Hippocampal formation (tissue), 2 donors: ENCODE data around the gene TNIK.
A peak's percentile ranks its signal among the peaks of the same experiment; 100 is the strongest.
"Not testable (repeated sequence)": the region's sequence is repeated elsewhere in the genome, so short reads cannot be mapped to it uniquely, and the experiment has no call there.

Source experiments
- DNase-seq, 2 donors: peaks; one replicate each; lab custom pipeline; 2025; lab: John Stamatoyannopoulos, UW

The TNIK gene

DNA sequence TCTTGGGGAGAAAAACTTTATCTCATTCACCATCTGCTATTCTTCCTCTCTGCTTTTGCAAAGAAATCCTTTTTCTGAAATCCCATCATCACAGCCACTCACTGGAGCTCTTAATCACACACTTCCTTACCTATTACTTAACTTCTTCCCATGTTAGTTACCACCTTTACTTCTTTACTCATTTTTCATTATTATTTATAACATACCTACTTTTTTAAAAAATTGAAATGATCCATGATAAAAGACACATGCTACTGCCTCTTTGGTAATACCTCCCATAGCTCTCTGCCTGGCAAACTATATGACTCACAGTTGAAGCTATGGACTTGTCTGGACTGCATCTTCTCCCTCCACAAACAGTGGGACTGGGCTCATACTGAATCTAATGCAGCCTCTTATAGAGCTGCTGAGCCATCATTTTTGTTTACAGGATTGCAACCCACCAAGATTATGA is 150.3 kb downstream of the TNIK start:
- DNase-seq, result no peak

DNA sequence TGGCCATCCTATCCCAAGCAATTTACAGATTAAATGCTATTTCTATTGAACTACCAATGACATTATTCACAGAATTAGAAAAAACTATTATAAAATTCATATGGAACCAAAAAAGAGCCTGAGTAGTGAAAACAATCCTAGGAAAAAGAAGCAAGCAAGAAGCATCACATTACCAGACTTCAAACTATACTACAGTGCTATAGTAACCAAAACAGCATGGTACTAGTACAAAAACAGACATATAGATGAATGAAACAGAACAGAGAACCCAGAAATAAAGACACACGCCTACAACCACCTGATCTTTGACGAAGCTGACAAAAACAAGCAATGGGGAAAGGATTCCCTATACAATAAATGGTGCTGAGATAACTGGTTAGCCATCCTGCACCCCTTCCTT is 152.2 kb downstream of the TNIK start:
- no peak for DNase-seq

DNA sequence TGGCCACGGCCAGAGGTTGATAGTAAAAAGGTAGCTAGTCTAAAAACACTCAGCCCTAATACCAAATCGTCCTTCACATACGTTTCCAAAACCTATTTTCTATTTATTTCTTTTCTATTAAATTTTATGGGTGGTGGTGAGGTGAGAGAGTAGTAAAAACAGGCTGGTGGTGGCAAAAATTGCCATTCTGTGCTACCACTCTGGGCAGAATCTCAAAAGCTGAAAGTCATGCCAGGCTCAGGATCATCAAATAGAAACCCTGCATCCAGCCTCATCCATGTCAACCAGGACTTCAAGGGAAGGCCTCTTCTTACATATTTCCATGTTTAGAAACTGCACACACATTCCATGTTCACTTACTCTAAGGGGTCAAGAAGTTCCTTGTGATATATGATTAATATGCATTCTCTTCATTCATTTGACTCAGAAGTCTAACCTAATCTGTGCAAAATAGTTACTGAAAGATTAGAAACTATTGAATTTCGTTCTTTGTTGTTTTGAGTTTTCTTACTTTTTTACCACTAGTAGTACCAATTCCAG is 153.1 kb downstream of the TNIK start:
- DNase-seq, result no peak

DNA sequence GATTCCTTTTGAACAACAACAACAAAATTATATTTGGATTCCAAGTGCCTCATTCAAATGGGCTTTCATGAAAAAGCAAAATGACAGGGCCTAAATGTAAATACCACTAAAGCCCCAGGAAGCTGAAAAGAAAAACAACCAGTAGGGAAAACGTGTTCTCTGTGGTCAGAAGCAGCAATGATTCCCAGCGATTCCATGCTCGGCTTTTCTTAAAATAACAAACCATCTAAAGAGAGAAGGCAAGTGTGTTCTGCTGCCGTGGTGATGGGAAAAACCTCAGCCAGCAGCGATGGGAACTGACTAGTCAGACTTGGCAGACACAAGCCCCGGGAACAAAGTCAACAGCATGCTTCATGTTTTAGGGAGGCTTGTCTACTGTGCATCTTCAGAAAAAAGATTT is 153.6 kb downstream of the TNIK start:
- DNase-seq, result peak; percentile 40 to 88

DNA sequence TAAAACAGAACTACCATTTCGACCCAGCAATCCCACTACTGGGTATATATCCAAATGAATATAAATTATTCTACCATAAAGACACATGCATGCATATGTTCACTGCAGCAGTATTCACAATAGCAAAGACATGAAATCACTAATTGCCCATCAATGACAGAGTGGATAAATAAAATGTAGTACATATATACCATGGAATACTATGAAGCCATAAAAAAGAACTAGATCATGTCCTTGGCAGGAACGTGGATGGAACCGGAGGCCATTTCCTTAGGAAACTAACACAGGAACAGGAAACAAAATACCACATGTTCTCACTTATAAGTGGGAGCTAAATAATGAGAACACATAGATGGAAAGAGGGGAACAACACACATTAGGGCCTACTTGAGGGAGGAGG is 154.4 kb downstream of the TNIK start:
- not testable (repeated sequence) for DNase-seq

DNA sequence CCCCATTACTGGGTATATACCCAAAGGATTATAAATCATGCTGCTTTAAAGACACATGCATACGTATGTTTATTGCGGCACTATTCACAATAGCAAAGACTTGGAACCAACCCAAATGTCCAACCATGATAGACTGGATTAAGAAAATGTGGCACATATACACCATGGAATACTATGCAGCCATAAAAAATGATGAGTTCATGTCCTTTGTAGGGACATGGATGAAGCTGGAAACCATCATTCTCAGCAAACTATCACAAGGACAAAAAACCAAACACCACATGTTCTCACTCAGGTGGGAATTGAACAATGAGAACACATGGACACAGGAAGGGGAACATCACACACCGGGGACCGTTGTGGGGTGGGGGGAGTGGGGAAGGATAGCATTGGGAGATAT is 155.7 kb downstream of the TNIK start:
- not testable (repeated sequence) for DNase-seq

DNA sequence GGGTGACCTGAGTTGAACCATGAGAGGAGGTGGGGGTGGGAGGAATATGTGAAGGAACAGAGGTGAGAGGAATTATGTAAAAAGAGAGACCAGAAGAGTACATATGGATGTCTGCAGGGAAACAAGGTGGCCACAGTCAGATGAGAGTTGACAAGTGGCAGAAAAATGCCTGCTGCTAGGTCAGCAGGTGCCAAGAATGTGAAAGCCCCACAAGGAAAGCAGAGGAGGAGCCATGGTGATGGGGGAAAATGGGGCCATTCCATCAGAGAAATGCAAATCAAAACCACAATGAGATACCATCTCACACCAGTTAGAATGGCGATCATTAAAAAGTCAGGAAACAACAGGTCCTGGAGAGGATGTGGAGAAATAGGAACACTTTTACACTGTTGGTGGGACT is 156.2 kb downstream of the TNIK start:
- DNase-seq, result not testable (repeated sequence)

DNA sequence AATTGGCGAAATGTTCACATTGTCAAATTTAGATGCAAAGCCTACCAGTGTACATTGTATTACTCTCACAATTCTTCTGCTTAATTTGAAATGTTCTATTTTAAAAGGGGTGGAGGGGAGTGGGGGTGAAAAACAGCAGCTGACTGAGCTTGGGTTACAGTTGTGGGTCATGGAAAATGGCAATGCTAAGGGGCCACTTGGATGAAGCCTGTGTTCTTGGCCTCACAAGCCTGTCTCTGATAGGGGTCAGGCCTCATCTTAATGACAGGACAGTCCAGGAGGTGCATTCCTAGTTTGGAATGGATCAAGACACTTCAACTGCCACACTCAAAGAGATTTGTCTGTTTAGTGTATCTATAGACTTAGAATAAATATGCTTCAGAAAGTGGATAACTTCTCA is 158.2 kb downstream of the TNIK start:
- no peak for DNase-seq

DNA sequence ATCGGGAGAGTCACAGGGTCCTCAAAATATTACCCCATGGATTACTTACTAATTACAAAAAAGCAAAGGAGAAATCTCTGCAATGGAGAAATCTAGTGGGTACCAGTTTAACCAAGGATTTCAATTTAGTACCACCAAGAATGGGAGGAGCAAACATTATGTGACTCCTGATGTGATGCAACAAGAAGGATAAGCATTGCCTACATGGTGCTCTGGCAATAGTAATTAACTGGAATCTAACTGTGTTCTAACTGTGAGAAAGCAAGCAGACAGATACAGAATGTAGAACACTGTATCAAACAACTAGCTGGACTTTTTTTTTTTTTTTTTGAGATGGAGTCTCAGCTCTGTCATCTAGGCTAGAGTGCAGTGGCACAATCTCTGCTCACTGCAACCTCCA is 159.2 kb downstream of the TNIK start:
- no peak for DNase-seq

DNA sequence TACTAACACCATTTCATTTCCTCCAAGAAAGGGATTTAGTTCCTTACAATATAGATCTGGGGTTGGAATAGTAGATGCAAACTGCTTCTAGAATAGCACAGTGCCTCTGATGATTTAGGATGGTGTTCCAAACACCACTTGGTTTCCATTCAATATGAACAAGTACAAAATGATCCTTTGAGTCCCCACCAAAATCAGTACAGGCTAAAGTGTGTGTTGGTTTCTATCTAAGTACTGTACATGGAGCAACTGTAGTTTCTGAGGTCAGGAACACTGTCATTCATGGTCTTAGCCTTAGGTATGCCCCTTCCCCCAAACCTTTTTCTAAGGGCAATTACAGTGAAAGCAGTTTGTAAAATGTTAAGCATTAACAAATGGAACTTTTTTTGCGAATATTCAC is 162.3 kb downstream of the TNIK start:
- DNase-seq, result no peak

DNA sequence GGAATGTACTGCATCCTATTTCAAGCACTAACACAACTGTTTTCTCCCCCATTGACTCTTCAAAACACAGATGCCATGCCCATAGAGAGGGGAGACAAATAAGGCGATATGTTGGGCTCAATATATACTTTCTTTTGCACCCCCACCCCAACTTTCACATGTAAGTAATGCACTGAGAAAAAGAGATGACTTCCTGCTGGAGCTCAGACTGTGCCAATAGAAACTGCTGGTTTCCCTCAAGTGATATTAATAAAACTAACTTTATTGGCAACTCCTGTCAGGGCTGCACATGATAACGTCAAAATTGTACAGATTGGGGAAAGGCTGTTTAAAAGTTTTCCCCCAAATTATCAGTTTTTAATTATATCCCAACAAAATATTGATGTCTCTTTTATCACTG is 163.0 kb downstream of the TNIK start:
- no peak for DNase-seq

DNA sequence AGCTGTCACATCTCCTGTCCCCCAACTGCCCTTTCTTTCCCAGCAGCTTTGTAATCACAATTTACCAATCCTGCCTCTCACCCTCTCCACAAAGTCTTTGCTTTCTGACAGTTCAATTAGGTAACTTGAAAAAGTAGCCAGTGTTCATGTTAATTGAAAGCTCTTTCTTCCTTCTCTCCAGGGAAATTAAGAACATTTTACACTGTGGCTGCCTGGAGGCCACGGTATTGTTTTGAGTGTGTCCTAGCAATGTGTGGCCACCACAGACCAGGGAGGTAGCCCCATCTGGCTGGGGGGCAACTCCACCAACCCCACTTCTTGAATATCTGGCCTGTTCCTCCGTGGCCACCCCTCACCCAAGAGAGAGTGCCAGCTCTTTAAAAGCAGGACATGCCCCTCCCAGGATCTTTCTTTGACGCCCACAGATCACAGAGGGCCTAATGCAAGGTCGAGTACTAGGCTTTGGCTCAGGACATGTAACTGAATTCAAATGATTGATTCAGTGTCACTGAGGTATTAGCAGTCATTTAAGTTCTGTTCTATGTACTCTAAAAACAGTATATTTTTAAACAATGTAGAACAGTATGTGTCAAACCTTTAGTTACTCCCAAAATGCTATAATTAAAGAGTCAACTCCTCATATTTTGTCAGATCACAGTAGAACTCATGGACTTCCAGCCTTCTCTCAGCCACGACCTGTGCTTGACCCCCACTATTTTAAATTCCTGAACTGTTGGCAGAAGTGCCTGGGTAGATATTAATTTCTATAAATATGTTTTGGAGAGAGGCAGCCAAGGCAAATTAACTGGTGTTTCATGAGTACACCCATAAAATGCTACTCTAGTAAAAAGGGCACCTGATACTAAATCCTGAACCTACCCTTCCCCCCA is 164.5 kb downstream of the TNIK start:
- no peak for DNase-seq

DNA sequence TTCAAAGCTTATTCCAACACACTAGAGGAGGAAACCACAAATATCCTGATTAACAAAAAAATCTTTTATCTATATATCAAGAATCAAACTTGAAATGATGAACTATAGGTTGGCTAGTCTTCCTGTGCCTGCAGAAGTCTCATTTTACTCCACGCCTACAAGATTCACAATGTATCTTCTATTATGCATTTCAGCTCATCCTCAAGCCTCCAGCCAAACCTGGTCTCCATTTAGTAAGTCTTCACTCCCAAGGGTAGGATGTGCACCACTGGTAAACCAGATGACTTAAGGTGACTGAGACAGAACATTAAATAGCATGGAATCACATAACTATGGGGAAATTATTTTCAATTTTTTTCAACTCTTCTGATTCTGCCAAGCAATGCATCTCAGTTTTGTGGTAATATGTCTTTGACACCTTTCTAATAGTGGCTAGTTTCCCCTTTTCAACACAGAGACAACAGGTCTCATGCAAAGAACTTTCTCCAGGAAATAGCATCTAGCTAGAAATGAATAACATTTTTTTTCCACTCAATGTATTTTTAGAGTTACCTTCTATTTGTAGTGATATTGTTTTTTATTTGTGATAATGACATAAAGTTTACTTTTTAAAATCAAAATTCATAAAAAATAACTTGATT is 166.9 kb downstream of the TNIK start:
- DNase-seq, result no peak

DNA sequence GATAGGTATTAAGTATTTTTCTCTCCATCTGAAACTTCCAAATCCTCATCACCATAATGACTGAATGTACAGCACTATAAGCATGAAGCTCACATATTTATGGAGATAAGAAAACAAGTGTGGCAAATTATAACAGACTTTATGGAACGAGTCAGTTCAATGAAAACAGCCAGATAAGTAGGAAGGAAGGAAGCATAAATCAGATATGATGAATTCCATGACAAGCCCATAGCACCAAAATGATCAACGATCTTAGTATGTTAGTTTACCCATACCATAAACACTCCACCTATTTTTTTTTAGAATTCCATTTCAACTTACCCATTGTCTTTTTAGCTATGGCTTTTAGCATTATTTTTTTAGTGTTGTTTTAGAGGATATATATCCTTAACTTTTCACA is 169.5 kb downstream of the TNIK start:
- DNase-seq, result no peak

DNA sequence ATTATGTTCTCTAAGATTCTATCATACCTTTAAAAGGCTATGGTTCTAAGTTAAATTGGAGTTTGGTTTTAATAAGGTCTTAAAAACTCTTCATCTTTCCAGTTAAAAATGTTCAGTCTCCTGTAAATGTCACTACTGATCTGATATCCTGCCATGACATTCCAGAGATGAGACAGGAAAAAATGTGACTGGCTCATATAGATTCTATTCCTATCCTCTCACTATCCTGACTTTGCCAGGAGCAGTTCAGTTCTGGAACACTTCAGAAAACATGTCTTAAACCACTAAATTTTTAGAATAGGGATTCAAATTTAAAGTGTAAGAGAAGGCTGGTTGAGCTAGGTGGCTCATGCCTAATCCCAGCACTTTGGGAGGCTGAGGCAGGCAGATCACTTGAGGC is 170.9 kb downstream of the TNIK start:
- no peak for DNase-seq

DNA sequence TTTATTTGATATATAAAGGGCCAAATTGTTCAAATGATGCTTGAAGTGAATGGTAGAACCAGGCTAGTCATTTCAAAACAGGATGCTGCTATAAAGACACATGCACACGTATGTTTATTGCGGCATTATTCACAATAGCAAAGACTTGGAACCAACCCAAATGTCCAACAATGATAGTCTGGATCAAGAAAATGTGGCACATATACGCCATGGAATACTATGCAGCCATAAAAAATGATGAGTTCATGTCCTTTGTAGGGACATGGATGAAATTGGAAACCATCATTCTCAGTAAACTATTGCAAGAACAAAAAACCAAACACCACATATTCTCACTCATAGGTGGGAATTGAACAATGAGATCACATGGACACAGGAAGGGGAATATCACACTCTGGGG is 172.4 kb downstream of the TNIK start:
- DNase-seq, result not testable (repeated sequence)

DNA sequence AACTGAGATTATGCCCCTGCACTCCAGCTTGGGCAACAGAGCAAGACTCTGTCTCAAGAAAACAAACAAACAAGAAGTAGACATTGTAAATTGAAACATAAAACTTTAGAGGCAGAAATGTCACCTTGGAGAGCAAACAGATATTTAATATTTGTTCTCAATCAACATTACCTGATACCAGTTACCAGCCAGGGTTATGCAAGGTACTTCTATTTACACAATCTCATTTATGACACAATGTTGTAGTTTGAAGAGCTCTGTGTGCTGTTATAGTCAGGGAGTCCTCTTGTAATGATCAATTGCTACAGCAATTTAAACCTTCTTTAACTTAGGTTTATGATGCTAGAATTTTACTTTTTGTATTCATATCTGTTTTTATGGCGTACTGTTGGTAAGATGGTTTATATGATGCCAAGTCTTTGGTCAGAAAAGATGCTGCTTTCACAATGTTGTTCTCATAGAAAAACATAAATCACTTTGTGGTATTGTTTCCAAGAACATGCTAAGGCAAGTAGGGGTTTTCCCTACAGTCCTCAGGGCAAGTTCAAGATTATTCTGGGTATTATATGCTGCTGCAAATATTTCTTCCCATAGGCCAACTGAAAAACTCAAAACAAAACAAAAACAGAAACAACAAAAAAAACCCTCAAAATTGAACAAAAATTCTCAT is 173.5 kb downstream of the TNIK start:
- DNase-seq, result no peak

DNA sequence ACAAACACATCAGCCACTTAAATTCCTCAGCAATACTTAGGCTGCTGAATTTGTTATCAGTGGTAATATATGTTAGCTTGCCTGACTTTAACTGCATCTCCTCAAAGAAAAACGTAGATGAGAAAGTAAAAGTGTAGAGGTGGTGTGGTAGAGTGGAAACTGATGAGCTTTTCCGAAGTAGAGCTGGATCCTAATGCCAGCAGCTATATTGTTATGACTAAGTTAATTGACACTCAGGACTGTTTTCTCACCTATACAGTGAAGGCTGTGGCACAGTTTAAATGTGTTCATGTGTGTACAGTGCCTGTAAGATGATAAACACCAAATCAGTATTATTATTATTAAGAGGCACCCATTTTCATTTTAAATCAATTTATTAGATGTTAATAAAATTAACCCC is 174.9 kb downstream of the TNIK start:
- no peak for DNase-seq

DNA sequence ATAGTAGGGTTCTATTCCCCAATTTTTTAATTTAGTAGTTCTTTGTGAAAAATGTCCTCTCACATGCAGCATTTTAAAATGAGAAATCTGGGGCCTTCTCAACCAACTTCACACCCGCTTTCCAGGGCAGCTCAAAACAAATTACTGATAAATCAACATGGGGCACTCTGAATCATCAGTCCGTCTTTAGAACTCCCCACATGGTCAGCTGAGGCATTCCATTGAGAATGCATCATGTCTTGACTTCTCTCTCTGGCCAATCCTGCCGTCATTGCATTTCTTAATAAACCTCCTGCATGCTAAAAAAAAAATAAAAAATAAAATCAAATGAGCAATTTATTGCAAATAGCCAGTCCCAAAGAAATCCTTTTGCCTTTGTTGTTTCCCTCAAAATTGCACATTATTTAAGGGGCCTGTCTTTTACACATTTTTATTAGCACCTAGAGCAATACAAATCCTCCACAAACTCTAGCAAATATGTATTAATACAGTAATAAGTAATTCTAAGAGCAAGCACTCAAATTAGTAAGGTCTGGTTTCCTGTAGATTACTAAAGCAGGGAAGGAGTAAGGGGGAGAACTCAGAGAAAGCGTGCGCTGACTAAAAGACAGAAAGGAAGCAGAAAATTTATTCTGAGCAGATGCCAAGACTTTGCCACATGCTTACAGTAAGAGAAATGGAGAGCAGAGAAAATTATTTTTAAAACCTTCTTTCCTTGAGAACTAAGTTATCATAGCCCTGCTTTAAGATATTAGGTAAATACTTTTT is 175.7 kb downstream of the TNIK start:
- no peak for DNase-seq

DNA sequence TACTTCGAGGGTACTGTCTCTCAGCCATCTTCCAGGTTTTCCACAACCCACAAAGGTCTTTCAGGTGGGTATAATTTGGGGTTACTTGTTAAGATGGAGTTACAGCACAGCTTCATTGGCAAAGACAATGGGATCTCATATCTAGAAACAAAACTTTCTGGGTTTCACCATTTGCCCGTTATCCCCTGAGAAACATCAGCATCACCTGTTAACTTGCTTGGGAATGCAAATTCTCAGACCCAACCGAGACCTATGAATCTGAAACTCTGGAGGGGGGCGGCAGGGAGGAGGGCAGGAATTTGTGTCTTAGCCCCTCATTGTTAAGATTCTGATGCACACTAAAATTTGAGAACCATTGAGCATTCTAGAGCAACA is 176.4 kb downstream of the TNIK start:
- no peak for DNase-seq

DNA sequence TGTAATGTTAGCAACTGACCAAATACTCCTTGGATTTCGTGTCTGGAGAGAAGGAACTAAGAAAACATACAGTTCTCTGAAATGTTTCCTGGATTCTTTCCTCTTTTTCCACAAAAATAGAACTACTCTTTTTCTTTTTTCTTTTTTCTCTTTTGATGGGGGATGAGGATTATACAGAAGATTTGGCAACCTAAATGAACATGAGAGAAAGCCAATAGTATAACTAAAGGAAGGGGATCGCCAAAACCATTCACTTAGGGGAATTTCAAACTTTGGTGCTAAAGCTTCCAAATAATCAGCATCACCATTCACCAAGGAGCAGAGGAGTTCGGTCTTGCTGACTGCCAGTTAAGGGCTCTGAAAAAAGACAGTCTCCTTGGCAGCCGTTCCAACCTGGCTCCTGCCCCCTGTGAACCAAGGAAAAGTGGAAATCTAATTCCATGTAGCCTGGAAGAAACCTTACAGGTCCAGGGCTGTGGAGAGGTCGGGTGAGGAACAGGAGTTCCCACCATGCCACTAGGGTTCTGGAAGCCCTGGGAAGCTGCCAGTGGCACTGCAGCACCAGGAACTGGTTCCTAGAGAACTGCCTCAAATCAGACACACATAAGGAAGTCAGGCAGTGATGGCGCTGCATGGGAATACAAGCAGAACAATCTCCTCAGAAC is 176.9 kb downstream of the TNIK start:
- DNase-seq, result peak; percentile 21 to 41
